GM23338 (cell line): Measurements from ENCODE around the gene SLC2A1. TPM values are rescaled to one million over a fixed set of nuclear protein-coding genes. Genes with fewer than 3 reads are reported as not detected.

Source experiments
- ATAC-seq: fragments of 200-7000 bp; cut with Tn5 transposase; 3 replicates; pipeline ENCODE4 v1.9.1; 2020
- DNase-seq: peaks from one replicate; pipeline ENCODE4 v3.0.0-alpha.2; 2015; ENCODE audit warnings: low spot score
- H2AFZ ChIP-seq: fragments of 200-600 bp; sonication (generic); 2 replicates; pipeline ENCODE4 v1.8.0; 2016; ENCODE audit warnings: antibody characterized with exemption, mild to moderate bottlenecking, moderate library complexity
- H3F3A ChIP-seq: fragments of 200-600 bp; sonication (generic); replicated peaks from 2 replicates; pipeline ENCODE4 v1.8.0; 2017; ENCODE audit warnings: antibody characterized with exemption, mixed run types, low read depth
- H3K27ac ChIP-seq: fragments of 200-600 bp; sonication (generic); 2 replicates; pipeline ENCODE4 v1.6.1; 2016; ENCODE audit warnings: low read depth
- H3K27me3 ChIP-seq: fragments of 200-600 bp; sonication (generic); 2 replicates; pipeline ENCODE4 v1.8.0; 2016; ENCODE audit warnings: mild to moderate bottlenecking, mixed run types, moderate library complexity; ENCODE audit not compliant: insufficient read depth
- H3K36me3 ChIP-seq: fragments of 200-600 bp; sonication (generic); 2 replicates; pipeline ENCODE4 v1.8.0; 2016; ENCODE audit warnings: mild to moderate bottlenecking; ENCODE audit not compliant: insufficient read depth
- H3K4me1 ChIP-seq: fragments of 200-600 bp; sonication (generic); 2 replicates; pipeline ENCODE4 v1.8.0; 2016; ENCODE audit warnings: mild to moderate bottlenecking, moderate library complexity; ENCODE audit not compliant: insufficient read depth
- H3K4me2 ChIP-seq: fragments of 200-600 bp; sonication (generic); 2 replicates; pipeline ENCODE4 v1.7.1; 2017; ENCODE audit warnings: mixed run types
- H3K4me3 ChIP-seq: fragments of 200-600 bp; sonication (generic); 2 replicates; pipeline ENCODE4 v1.6.1; 2016; ENCODE audit warnings: mixed run types
- H3K79me2 ChIP-seq: fragments of 200-600 bp; sonication (generic); replicated peaks from 2 replicates; pipeline ENCODE4 v1.8.0; 2017; ENCODE audit warnings: mild to moderate bottlenecking; ENCODE audit not compliant: insufficient read depth
- H3K9me2 ChIP-seq: fragments of 200-600 bp; sonication (generic); 2 replicates; pipeline ENCODE4 v1.8.0; 2017; ENCODE audit not compliant: insufficient read depth
- H4K20me1 ChIP-seq: fragments of 200-600 bp; sonication (generic); replicated peaks from 2 replicates; pipeline ENCODE4 v1.8.0; 2017; ENCODE audit warnings: mild to moderate bottlenecking; ENCODE audit not compliant: insufficient read depth
- H3K27ac Mint-ChIP-seq: 2 replicates; pipeline ENCODE4 v1.8.0; 2020; ENCODE audit warnings: inconsistent platforms, mild to moderate bottlenecking, moderate library complexity, mixed read lengths
- H3K27me3 Mint-ChIP-seq: 3 replicates; pipeline ENCODE4 v1.8.0; 2022; ENCODE audit warnings: low read depth, mild to moderate bottlenecking, moderate library complexity, mixed read lengths, inconsistent platforms; ENCODE audit not compliant: insufficient read depth, poor library complexity
- H3K36me3 Mint-ChIP-seq: 3 replicates; pipeline ENCODE4 v1.8.0; 2021; ENCODE audit warnings: low read depth, mild to moderate bottlenecking, inconsistent platforms, moderate library complexity, mixed read lengths
- H3K4me1 Mint-ChIP-seq: 3 replicates; pipeline ENCODE4 v1.8.0; 2020; ENCODE audit warnings: mild to moderate bottlenecking, inconsistent platforms, mixed read lengths
- H3K4me3 Mint-ChIP-seq: 3 replicates; pipeline ENCODE4 v1.8.0; 2021; ENCODE audit warnings: moderate library complexity, mild to moderate bottlenecking, inconsistent platforms, mixed read lengths
- H3K9me3 Mint-ChIP-seq: 3 replicates; pipeline ENCODE4 v1.8.0; 2020; ENCODE audit warnings: moderate library complexity, mild to moderate bottlenecking, inconsistent platforms, mixed read lengths
- CREB1 ChIP-seq: fragments of 250-450 bp; sonication (Bioruptor Pico); IDR thresholded peaks from 2 replicates; pipeline ENCODE4 v1.5.0; 2020; ENCODE audit warnings: low read depth, mild to moderate bottlenecking, moderate library complexity
- EZH2 ChIP-seq: fragments of 200-600 bp; sonication (generic); IDR thresholded peaks from one replicate; pipeline ENCODE4 v1.8.0; 2017; ENCODE audit warnings: antibody characterized with exemption, mild to moderate bottlenecking, low read depth; ENCODE audit not compliant: unreplicated experiment
- EZH2phosphoT487 ChIP-seq: fragments of 200-600 bp; sonication (generic); IDR thresholded peaks from one replicate; pipeline ENCODE4 v1.8.1; 2018; ENCODE audit warnings: antibody characterized with exemption; ENCODE audit not compliant: unreplicated experiment
- JUNB ChIP-seq: IDR thresholded peaks from one replicate; pipeline ENCODE4 v1.6.1; 2016; ENCODE audit warnings: antibody characterized with exemption; ENCODE audit not compliant: unreplicated experiment
- NANOG ChIP-seq: IDR thresholded peaks from 2 replicates; pipeline ENCODE4 v1.6.1; 2016; ENCODE audit warnings: antibody characterized with exemption, borderline replicate concordance
- STAT1 ChIP-seq: IDR thresholded peaks from one replicate; pipeline ENCODE4 v1.6.1; 2016; ENCODE audit warnings: antibody characterized with exemption; ENCODE audit not compliant: unreplicated experiment
- ZNF114 ChIP-seq: fragments of 250-450 bp; sonication (Bioruptor Pico); IDR thresholded peaks from 2 replicates; pipeline ENCODE4 v1.5.0; 2020; ENCODE audit warnings: mild to moderate bottlenecking, moderate library complexity
- ZNF331 ChIP-seq: fragments of 250-450 bp; sonication (Bioruptor Pico); IDR thresholded peaks from 2 replicates; pipeline ENCODE4 v1.5.0; 2020; ENCODE audit warnings: low read depth, mild to moderate bottlenecking, moderate library complexity
- polyA plus RNA-seq: library from polyadenylated mRNA; unstranded; fragments of >200 nt; fragmentation: Nextera tagmentation; extraction: Ambion mirVana; gene quantifications from 2 replicates; pipeline ENCODE4 v1.2.1, GENCODE V29; 2016
- total RNA-seq: library from RNA; depleted of rRNA; stranded (reverse); fragments of >200 nt; shearing (Covaris generic); gene quantifications from 2 replicates; pipeline ENCODE4 v1.2.3, GENCODE V29; 2014
- TF ChIP-seq, protein P1 (sequence below): IDR thresholded peaks from one replicate; pipeline ENCODE4 v1.6.1; 2018; ENCODE audit warnings: antibody characterized with exemption; ENCODE audit not compliant: unreplicated experiment
- TF ChIP-seq, protein P2 (sequence below): fragments of 250-450 bp; sonication (Bioruptor Pico); IDR thresholded peaks from 2 replicates; pipeline ENCODE4 v1.5.0; 2020; ENCODE audit warnings: mild to moderate bottlenecking, moderate library complexity
- TF ChIP-seq, protein P3 (sequence below): IDR thresholded peaks from 2 replicates; pipeline ENCODE4 v1.6.1; 2016; ENCODE audit warnings: antibody characterized with exemption
- TF ChIP-seq, protein P4 (sequence below), 2 experiments: fragments of 200-600 bp in 1 of 2; sonication (generic) in 1 of 2; conservative IDR thresholded peaks; 2 replicates each; pipeline versions ENCODE4 v1.5.1 to v1.6.1; 2016 to 2017; ENCODE audit warnings: antibody characterized with exemption in 2 of 2, low read depth in 2 of 2, mild to moderate bottlenecking in 2 of 2, moderate library complexity in 1 of 2

The SLC2A1 gene
- total and polyA plus RNA-seq, 2 experiments from 2014 or later = 66.1 to 305 TPM

DNA sequence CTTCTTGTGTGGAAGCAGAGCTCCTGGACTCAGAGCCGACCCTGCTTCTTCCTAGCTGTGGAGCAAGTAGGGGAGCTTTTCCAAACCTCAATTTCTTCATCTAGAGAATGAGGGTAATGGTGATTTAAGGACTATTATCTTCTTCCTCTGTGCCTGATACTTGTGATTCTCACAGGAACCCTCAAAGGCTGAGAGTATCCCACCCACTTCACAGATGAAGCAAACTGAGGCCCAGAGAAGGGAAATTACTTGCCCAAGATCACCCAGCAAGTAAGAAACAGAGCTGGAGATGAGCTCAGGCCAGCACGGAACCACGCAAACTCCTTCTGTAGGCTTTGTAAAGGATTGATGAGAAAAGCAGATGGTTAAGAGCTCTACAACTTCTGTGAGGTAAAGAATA, 15.1 kb upstream of the SLC2A1 start:
- no peak overlapping the region for H3K4me3 Mint-ChIP-seq

More for the DNA sequence above, 15.1 kb upstream of the SLC2A1 start:
- H3K36me3 ChIP-seq = peaks cover 7% of the 10 kb centered on the region; the same call in 1 of the 2 replicates
- H3K4me1 Mint-ChIP-seq = peaks cover 21% of the 10 kb centered on the region
- no peak overlapping the region for H2AFZ ChIP-seq
- H3K9me3 Mint-ChIP-seq = no peaks in the 10 kb centered on the region
- no peak overlapping the region; the same call in 1 of the 2 replicates for H3K27ac Mint-ChIP-seq
- H3K79me2 ChIP-seq = no peaks in the 10 kb centered on the region
- H4K20me1 ChIP-seq = no peaks in the 10 kb centered on the region
- H3K4me1 ChIP-seq = peaks cover 14% of the 10 kb centered on the region
- no peaks in the 10 kb centered on the region for H3K27me3 ChIP-seq
- H3K36me3 Mint-ChIP-seq = peaks cover 58% of the 10 kb centered on the region
- ATAC-seq = no peak
- H3K27ac ChIP-seq = no peak overlapping the region
- H3F3A ChIP-seq = peaks cover 4% of the 10 kb centered on the region; the same call in 1 of the 2 replicates
- no peaks in the 10 kb centered on the region; the same call in 1 of the 2 replicates for H3K9me2 ChIP-seq
- H3K4me2 ChIP-seq = no peak overlapping the region
- no peak for DNase-seq
- no peak for TF ChIP-seq JUNB
- TF ChIP-seq, protein P1, sequence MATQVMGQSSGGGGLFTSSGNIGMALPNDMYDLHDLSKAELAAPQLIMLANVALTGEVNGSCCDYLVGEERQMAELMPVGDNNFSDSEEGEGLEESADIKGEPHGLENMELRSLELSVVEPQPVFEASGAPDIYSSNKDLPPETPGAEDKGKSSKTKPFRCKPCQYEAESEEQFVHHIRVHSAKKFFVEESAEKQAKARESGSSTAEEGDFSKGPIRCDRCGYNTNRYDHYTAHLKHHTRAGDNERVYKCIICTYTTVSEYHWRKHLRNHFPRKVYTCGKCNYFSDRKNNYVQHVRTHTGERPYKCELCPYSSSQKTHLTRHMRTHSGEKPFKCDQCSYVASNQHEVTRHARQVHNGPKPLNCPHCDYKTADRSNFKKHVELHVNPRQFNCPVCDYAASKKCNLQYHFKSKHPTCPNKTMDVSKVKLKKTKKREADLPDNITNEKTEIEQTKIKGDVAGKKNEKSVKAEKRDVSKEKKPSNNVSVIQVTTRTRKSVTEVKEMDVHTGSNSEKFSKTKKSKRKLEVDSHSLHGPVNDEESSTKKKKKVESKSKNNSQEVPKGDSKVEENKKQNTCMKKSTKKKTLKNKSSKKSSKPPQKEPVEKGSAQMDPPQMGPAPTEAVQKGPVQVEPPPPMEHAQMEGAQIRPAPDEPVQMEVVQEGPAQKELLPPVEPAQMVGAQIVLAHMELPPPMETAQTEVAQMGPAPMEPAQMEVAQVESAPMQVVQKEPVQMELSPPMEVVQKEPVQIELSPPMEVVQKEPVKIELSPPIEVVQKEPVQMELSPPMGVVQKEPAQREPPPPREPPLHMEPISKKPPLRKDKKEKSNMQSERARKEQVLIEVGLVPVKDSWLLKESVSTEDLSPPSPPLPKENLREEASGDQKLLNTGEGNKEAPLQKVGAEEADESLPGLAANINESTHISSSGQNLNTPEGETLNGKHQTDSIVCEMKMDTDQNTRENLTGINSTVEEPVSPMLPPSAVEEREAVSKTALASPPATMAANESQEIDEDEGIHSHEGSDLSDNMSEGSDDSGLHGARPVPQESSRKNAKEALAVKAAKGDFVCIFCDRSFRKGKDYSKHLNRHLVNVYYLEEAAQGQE = no peak
- TF ChIP-seq NANOG = no peak
- no peak for TF ChIP-seq EZH2phosphoT487
- no peak for TF ChIP-seq ZNF331
- TF ChIP-seq, protein P2, sequence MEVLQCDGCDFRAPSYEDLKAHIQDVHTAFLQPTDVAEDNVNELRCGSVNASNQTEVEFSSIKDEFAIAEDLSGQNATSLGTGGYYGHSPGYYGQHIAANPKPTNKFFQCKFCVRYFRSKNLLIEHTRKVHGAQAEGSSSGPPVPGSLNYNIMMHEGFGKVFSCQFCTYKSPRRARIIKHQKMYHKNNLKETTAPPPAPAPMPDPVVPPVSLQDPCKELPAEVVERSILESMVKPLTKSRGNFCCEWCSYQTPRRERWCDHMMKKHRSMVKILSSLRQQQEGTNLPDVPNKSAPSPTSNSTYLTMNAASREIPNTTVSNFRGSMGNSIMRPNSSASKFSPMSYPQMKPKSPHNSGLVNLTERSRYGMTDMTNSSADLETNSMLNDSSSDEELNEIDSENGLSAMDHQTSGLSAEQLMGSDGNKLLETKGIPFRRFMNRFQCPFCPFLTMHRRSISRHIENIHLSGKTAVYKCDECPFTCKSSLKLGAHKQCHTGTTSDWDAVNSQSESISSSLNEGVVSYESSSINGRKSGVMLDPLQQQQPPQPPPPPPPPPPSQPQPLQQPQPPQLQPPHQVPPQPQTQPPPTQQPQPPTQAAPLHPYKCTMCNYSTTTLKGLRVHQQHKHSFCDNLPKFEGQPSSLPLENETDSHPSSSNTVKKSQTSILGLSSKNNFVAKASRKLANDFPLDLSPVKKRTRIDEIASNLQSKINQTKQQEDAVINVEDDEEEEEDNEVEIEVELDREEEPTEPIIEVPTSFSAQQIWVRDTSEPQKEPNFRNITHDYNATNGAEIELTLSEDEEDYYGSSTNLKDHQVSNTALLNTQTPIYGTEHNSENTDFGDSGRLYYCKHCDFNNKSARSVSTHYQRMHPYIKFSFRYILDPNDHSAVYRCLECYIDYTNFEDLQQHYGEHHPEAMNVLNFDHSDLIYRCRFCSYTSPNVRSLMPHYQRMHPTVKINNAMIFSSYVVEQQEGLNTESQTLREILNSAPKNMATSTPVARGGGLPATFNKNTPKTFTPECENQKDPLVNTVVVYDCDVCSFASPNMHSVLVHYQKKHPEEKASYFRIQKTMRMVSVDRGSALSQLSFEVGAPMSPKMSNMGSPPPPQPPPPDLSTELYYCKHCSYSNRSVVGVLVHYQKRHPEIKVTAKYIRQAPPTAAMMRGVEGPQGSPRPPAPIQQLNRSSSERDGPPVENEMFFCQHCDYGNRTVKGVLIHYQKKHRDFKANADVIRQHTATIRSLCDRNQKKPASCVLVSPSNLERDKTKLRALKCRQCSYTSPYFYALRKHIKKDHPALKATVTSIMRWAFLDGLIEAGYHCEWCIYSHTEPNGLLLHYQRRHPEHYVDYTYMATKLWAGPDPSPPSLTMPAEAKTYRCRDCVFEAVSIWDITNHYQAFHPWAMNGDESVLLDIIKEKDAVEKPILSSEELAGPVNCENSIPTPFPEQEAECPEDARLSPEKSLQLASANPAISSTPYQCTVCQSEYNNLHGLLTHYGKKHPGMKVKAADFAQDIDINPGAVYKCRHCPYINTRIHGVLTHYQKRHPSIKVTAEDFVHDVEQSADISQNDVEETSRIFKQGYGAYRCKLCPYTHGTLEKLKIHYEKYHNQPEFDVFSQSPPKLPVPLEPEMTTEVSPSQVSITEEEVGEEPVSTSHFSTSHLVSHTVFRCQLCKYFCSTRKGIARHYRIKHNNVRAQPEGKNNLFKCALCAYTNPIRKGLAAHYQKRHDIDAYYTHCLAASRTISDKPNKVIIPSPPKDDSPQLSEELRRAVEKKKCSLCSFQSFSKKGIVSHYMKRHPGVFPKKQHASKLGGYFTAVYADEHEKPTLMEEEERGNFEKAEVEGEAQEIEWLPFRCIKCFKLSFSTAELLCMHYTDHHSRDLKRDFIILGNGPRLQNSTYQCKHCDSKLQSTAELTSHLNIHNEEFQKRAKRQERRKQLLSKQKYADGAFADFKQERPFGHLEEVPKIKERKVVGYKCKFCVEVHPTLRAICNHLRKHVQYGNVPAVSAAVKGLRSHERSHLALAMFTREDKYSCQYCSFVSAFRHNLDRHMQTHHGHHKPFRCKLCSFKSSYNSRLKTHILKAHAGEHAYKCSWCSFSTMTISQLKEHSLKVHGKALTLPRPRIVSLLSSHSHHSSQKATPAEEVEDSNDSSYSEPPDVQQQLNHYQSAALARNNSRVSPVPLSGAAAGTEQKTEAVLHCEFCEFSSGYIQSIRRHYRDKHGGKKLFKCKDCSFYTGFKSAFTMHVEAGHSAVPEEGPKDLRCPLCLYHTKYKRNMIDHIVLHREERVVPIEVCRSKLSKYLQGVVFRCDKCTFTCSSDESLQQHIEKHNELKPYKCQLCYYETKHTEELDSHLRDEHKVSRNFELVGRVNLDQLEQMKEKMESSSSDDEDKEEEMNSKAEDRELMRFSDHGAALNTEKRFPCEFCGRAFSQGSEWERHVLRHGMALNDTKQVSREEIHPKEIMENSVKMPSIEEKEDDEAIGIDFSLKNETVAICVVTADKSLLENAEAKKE (CRISPR knock-in tag) = no peak
- no peak for TF ChIP-seq EZH2
- TF ChIP-seq, protein P3, sequence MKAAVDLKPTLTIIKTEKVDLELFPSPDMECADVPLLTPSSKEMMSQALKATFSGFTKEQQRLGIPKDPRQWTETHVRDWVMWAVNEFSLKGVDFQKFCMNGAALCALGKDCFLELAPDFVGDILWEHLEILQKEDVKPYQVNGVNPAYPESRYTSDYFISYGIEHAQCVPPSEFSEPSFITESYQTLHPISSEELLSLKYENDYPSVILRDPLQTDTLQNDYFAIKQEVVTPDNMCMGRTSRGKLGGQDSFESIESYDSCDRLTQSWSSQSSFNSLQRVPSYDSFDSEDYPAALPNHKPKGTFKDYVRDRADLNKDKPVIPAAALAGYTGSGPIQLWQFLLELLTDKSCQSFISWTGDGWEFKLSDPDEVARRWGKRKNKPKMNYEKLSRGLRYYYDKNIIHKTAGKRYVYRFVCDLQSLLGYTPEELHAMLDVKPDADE = no peak
- TF ChIP-seq, protein P4, sequence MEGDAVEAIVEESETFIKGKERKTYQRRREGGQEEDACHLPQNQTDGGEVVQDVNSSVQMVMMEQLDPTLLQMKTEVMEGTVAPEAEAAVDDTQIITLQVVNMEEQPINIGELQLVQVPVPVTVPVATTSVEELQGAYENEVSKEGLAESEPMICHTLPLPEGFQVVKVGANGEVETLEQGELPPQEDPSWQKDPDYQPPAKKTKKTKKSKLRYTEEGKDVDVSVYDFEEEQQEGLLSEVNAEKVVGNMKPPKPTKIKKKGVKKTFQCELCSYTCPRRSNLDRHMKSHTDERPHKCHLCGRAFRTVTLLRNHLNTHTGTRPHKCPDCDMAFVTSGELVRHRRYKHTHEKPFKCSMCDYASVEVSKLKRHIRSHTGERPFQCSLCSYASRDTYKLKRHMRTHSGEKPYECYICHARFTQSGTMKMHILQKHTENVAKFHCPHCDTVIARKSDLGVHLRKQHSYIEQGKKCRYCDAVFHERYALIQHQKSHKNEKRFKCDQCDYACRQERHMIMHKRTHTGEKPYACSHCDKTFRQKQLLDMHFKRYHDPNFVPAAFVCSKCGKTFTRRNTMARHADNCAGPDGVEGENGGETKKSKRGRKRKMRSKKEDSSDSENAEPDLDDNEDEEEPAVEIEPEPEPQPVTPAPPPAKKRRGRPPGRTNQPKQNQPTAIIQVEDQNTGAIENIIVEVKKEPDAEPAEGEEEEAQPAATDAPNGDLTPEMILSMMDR (conservative IDR thresholded peaks at IDR 0.05; ENCODE audit: low read depth in 2 of 2) = no peak
- no peak for TF ChIP-seq ZNF114
- no peak for TF ChIP-seq CREB1 (CRISPR knock-in tag)
- TF ChIP-seq STAT1 = no peak
- H3K27me3 Mint-ChIP-seq = peaks cover 1% of the 10 kb centered on the region
- no peak overlapping the region for H3K4me3 ChIP-seq
